Muscle layer of duodenum (tissue), 2 donors: Measurements from ENCODE around the gene KIF16B.

Experiments used
- H3K27ac ChIP-seq: one replicate; pipeline ENCODE4 v1.7.0; 2013; ENCODE audit warnings: mild to moderate bottlenecking, low read length
- H3K27me3 ChIP-seq: one replicate; pipeline ENCODE4 v1.7.0; 2013; ENCODE audit warnings: low read depth, mild to moderate bottlenecking, control low read depth, low read length
- H3K36me3 ChIP-seq, 2 donors: one replicate each; pipeline ENCODE4 v1.7.0; 2013; ENCODE audit warnings: low read length in 2 of 2, control low read depth in 1 of 2, mild to moderate bottlenecking in 1 of 2; ENCODE audit not compliant: insufficient read depth in 2 of 2, control insufficient read depth in 1 of 2
- H3K4me1 ChIP-seq, 2 donors: one replicate each; pipeline ENCODE4 v1.7.0; 2013; ENCODE audit warnings: low read length in 2 of 2, mild to moderate bottlenecking in 2 of 2, control low read depth in 1 of 2, moderate library complexity in 1 of 2; ENCODE audit not compliant: insufficient read depth in 2 of 2, control insufficient read depth in 1 of 2
- H3K4me3 ChIP-seq, 2 donors: one replicate each; pipeline ENCODE4 v1.7.0; 2013; ENCODE audit warnings: low read length in 2 of 2, low read depth in 1 of 2, mild to moderate bottlenecking in 1 of 2
- H3K9me3 ChIP-seq, 2 donors: one replicate each; pipeline ENCODE4 v1.7.0; 2013; ENCODE audit warnings: low read length in 2 of 2, control low read depth in 1 of 2, mild to moderate bottlenecking in 1 of 2; ENCODE audit not compliant: control insufficient read depth in 1 of 2
- donor health status: healthy.

KIF16B gene

DNA sequence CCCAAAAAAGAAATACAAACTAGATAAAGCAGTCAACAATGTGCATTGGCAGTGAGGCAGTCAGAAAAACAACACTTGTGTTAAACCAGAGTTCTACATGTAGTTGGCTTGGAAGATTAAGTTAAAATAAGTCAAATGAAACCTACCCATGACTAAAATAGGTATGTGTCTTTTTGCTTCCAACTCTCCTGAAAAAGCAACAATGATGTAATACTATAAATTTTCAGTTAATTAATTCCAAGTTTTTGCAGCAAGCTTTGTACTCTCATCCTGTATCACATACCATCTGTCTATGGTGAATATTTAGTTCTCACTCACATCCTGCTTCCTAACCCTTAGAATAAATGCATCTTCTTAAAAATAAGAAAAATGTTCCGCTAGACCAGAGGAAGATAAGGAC, 261.5 kb downstream of the KIF16B start:
- H3K4me1 ChIP-seq: no peaks in the 10 kb centered on the region
- H3K36me3 ChIP-seq: peaks cover 7 to 20% of the 10 kb centered on the region in 2 donors
- H3K27me3 ChIP-seq: no peaks in the 10 kb centered on the region
- H3K27ac ChIP-seq: no peak overlapping the region
- no peaks in the 10 kb centered on the region for H3K9me3 ChIP-seq
- no peak overlapping the region for H3K4me3 ChIP-seq

DNA sequence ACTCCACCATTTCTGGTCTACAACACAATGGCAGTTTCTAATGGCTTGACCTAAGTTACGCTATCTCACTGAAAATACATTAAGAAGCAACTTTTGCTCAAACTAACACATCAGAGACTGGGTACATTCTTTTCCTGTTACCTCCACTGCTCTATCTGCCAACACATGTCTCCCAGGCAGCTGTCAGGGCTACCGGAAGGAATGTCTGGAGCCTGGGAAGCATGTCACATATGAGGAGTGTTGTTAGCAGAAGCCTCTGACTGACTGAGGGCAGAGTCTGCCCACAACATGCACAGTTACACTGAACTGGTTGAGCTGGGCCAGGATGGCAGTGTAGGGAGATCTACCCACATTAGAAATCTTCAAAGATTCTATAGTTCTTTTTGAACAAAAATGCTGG, 264.5 kb downstream of the KIF16B start:
- no peak overlapping the region for H3K27ac ChIP-seq
- peaks cover 0 to 5% of the 10 kb centered on the region in 2 donors for H3K9me3 ChIP-seq
- H3K4me1 ChIP-seq: no peaks in the 10 kb centered on the region
- H3K27me3 ChIP-seq: no peaks in the 10 kb centered on the region
- no peak overlapping the region for H3K4me3 ChIP-seq
- H3K36me3 ChIP-seq: peaks cover 6 to 9% of the 10 kb centered on the region in 2 donors

DNA sequence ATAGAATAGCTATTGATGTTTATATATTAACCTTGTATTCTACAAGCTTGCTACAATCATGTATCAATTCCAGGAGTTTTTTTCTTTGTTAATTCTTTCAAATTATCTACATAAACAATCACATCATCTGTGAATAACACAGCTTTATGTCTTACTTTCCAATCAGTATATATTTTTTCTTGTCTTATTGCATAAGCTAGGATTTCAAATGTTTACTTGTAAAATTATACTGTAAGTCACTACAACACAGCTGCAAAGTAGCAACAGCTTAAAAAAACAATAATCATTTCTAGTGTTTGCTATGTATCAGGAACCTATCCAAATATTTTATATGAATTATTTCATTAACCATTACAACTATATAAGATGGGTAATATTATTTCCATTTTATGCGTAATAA, 270.4 kb downstream of the KIF16B start:
- H3K4me1 ChIP-seq: no peaks in the 10 kb centered on the region
- no peaks in the 10 kb centered on the region for H3K27me3 ChIP-seq
- peaks cover 0 to 18% of the 10 kb centered on the region in 2 donors for H3K36me3 ChIP-seq
- H3K4me3 ChIP-seq: no peak overlapping the region
- H3K27ac ChIP-seq: no peak overlapping the region
- peaks cover 6 to 24% of the 10 kb centered on the region in 2 donors for H3K9me3 ChIP-seq

DNA sequence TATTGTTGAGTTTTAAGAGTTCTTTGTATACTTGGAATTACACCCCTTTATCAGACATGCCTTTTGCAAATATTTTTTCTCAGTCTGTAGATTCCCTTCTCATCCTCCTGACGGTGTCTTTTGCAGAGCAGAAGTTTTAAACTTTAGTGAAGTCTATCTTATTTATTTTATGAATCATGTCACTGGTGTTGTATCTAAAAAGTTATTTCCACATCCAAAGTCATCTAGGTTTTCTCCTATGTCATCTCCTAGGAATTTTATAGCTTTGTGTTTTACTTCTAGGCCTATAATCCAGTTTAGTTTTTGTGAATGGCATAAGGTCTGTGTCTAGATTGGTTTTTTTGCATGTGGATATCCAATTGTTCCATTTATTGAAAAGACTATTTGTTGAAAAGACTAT, 271.3 kb downstream of the KIF16B start:
- H3K9me3 ChIP-seq: peaks cover 6 to 24% of the 10 kb centered on the region in 2 donors
- H3K4me1 ChIP-seq: no peaks in the 10 kb centered on the region
- H3K36me3 ChIP-seq: peaks cover 0 to 19% of the 10 kb centered on the region in 2 donors
- H3K4me3 ChIP-seq: no peak overlapping the region
- H3K27me3 ChIP-seq: no peaks in the 10 kb centered on the region
- H3K27ac ChIP-seq: no peak overlapping the region

DNA sequence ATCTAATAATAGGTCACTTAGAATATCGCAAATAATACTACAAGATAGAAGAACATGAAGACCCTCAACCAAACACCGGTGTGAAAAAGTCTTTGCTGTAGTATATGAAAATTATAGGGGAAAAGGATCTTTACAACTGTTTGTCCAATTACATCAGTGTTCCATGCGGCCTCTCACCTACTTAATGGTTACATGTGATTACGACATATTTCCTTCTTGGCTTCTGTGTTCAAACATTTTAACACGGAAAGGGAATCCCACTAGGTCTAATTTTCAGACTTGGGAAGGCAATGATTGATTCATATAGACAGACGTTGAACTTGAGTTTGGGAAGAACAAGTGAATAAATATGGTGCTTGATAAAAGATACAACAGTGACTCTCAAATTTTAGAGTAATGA, 273.4 kb downstream of the KIF16B start:
- Histone ChIP-seq H3K27me3 (no peaks in the 10 kb centered on the region), H3K9me3 (peaks cover 6 to 24% of the 10 kb centered on the region in 2 donors), H3K4me3 (no peak overlapping the region), H3K27ac (no peak overlapping the region), H3K4me1 (no peaks in the 10 kb centered on the region), H3K36me3 (peaks cover 0 to 19% of the 10 kb centered on the region in 2 donors)

DNA sequence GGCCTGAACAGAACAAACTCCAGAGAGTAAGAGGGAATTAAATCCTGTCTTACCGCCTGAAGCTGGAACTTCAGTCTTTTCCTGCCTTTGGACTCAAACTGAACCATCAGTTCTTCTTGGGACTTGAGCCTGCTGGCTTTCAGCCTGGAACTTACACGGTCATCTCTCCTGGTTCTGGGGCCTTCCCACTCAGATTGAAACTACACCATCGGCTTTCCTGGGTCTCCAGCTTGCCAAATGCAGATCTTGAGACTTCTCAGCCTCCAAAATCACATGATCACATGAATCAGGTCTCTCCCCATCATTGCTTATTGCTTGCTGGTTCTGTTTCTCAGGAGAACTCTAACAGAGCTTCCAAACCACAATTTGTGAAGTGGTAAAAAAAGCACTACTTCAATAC, 276.3 kb downstream of the KIF16B start:
- Histone ChIP-seq H3K4me3 (no peak overlapping the region), H3K9me3 (peaks cover under 1 to 2% of the 10 kb centered on the region in 2 donors), H3K4me1 (no peaks in the 10 kb centered on the region), H3K27ac (no peak overlapping the region), H3K36me3 (peaks cover 0 to 9% of the 10 kb centered on the region in 2 donors), H3K27me3 (no peaks in the 10 kb centered on the region)

DNA sequence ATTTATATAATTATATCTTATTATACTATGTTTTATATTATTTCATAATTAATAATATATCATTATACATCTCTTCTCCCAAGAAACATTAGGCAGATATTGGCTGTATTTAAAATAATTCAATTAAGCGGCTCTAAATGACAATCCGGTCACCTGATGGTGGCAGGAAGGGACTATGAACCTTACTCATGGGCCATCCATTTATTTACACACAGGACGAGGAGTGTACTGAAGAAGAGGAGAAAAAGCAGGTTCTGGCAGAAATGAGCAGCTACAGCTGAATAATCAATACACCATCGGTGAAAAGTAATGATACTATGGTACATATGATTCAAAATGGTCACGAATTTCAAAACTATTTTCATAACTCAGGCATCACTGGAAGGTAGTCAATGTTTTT, 277.7 kb downstream of the KIF16B start:
- Histone ChIP-seq H3K27me3 (no peaks in the 10 kb centered on the region), H3K4me3 (no peak overlapping the region), H3K27ac (no peak overlapping the region), H3K9me3 (no peaks in the 10 kb centered on the region), H3K36me3 (peaks cover 0 to 8% of the 10 kb centered on the region in 2 donors), H3K4me1 (no peaks in the 10 kb centered on the region)

DNA sequence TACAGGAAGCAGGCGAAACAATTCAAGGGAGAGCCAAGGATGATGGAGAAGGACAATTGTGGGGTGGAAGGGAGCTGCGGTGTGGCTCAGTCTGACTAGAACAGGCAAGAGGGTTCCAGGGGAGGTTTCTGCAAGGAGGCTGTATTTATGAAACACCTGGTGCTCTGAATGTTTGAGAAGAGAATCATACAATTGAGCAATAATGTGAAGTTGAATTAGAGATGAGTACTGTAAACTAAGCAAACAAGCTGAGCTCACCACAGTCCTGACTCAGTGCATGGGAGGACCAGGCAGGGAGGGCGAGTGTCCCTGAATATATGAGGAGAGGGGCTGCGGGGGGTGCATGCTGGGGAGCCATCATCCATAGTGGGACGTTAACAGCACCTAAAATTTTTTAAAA, 279.7 kb downstream of the KIF16B start:
- no peak overlapping the region for H3K4me3 ChIP-seq
- no peak overlapping the region for H3K27ac ChIP-seq
- no peaks in the 10 kb centered on the region for H3K27me3 ChIP-seq
- H3K9me3 ChIP-seq: no peaks in the 10 kb centered on the region
- H3K36me3 ChIP-seq: peaks cover 0 to 8% of the 10 kb centered on the region in 2 donors
- H3K4me1 ChIP-seq: no peaks in the 10 kb centered on the region

DNA sequence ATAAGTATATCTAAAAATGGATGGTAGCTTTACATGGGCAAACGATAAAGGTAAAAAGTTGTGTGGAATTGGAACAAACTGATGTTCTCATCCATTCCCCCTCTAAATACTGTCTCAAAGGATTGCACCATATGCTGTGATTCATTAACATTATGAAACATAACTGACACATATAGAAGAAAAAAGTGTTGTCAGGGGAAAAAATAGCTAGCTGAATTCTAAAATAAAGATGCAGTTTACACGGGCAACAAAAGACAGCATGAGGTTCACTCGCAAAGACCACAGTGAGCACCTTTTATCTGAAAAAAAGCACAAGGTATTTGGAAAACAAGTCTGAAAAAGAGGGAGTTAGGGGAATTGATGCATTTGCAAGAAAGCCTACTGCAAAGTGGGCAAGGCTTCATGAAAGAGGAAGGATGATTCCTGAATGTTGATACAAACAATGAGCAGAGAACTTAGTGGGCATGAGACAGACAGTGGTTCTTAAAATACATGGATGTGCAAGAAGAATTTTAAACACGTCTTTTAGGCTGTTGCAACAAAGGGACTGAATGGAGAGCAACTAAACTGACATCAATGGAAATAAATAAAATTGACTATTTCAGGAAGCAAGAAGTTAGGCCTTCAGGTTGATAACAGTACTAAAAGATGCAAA, 280.9 kb downstream of the KIF16B start:
- Histone ChIP-seq H3K9me3 (no peaks in the 10 kb centered on the region), H3K36me3 (peaks cover 0 to 3% of the 10 kb centered on the region in 2 donors), H3K4me1 (no peaks in the 10 kb centered on the region), H3K27ac (no peak overlapping the region), H3K27me3 (no peaks in the 10 kb centered on the region), H3K4me3 (no peak overlapping the region)

DNA sequence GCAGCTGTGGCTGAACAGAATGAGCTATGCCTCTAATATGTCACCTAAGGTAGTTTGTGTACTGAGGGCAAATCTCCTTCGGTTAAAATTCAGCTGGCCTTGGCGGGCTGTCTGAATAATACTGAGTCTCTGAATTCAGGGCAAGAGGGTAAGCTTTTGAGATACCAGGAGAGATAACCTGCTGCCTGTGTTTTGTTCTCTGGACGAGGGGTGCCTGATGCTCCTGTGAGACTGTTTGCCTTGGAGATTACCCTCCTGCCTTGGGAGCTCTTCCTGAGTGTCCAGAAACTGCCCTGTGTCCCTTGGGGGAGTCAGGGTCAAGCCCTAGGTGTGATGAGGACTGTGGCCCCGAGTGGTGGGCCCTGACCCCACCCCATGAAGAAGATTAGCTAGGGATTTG, 282.9 kb downstream of the KIF16B start:
- H3K9me3 ChIP-seq: no peaks in the 10 kb centered on the region
- H3K36me3 ChIP-seq: peaks cover 0 to 3% of the 10 kb centered on the region in 2 donors
- no peaks in the 10 kb centered on the region for H3K4me1 ChIP-seq
- H3K27ac ChIP-seq: no peak overlapping the region
- no peaks in the 10 kb centered on the region for H3K27me3 ChIP-seq
- H3K4me3 ChIP-seq: no peak overlapping the region

DNA sequence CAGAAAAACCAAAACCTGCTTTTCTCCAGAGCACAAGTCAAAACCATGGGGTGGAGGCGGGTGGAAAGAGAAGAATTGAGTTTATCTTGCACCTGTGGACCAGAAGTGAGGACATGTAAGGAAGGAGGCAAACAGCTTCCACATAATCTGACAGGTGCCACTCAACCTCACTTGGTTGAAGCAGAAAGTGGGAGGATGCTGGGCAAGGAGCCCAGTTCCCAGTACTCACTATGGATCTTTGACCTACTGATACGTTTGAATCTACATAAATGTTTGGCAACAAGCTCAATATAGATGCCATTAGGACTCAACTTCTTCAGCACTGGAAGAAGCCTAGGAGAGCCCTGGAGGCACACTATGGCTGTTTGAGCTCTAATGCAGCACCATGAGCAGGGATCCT, 285.5 kb downstream of the KIF16B start:
- Histone ChIP-seq H3K4me1 (no peaks in the 10 kb centered on the region), H3K27me3 (no peaks in the 10 kb centered on the region), H3K4me3 (no peak overlapping the region), H3K9me3 (no peaks in the 10 kb centered on the region), H3K27ac (no peak overlapping the region), H3K36me3 (no peaks in the 10 kb centered on the region)

DNA sequence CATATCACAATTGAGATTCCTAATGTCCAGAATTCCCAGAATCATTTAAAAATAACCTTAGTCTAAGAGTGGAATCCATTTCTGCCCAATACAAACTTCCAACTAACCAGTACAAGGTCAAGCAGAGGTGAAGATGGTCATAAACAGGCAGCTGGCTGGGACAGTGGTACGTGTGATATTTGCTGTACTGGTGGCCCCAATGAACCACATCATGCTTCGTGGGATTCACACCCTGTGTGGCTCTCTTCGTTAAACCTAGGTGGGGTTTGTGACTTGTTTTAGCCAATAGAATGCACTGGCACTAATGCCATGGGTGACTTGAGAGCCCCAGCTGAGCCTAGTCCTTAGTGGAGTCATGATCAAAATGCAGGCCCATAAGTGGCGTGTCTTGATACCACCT, 286.6 kb downstream of the KIF16B start:
- Histone ChIP-seq H3K4me1 (no peaks in the 10 kb centered on the region), H3K4me3 (no peak overlapping the region), H3K27ac (no peak overlapping the region), H3K36me3 (no peaks in the 10 kb centered on the region), H3K9me3 (no peaks in the 10 kb centered on the region), H3K27me3 (no peaks in the 10 kb centered on the region)
